Activated CD8-positive, alpha-beta T cell treated with anti-CD3 and anti-CD28 coated beads, Interleukin-2, amount 10 ng/mL, durations not matched to agents 7 days and 5 days (primary cell): ENCODE results near the gene SHC4. TPM values are rescaled to one million over a fixed set of nuclear protein-coding genes. Genes with fewer than 3 reads are reported as not detected.

ENCODE experiments used
- ATAC-seq: fragments of 150-1000 bp; cut with Tn5 transposase; one replicate; pipeline ENCODE4 v1.10.0; 2021; ENCODE audit warnings: moderate library complexity
- CTCF ChIA-PET: fragments of 350-600 bp; sonication (Branson Sonifier 250); formaldehyde crosslinking; loops from one replicate; lab custom pipeline; 2021; ENCODE audit warnings: antibody characterized with exemption; lab: Charles Lee
- POLR2A ChIA-PET: fragments of 350-600 bp; sonication (Branson Sonifier 250); formaldehyde crosslinking; loops from one replicate; lab custom pipeline; 2021; ENCODE audit warnings: antibody characterized with exemption; lab: Charles Lee
- DNase-seq: peaks from one replicate; pipeline ENCODE4 v3.0.0-alpha.2; 2020
- H3K27ac Mint-ChIP-seq: one replicate; pipeline ENCODE4 v1.8.0; 2021; ENCODE audit warnings: mild to moderate bottlenecking, mixed read lengths
- H3K27me3 Mint-ChIP-seq: one replicate; pipeline ENCODE4 v1.8.0; 2021; ENCODE audit warnings: low read depth, mixed read lengths
- H3K36me3 Mint-ChIP-seq: one replicate; pipeline ENCODE4 v1.8.0; 2021; ENCODE audit warnings: low read depth, mixed read lengths
- H3K4me1 Mint-ChIP-seq: one replicate; pipeline ENCODE4 v1.8.0; 2021; ENCODE audit warnings: low read depth, mixed read lengths
- H3K4me3 Mint-ChIP-seq: one replicate; pipeline ENCODE4 v1.8.0; 2021; ENCODE audit warnings: mild to moderate bottlenecking, mixed read lengths
- H3K9me3 Mint-ChIP-seq: one replicate; pipeline ENCODE4 v1.8.0; 2022; ENCODE audit warnings: mixed read lengths; ENCODE audit not compliant: insufficient read depth
- total RNA-seq, 2 experiments: library from RNA; stranded (reverse); gene quantifications; one replicate each; pipeline ENCODE4 v1.2.3, GENCODE V29; 2021

SHC4 gene
- total RNA-seq, 2 experiments from 2014 or later = 0.65 to 0.66 TPM

GRCh38 chr15:48777645-48778330, 185.9 kb downstream of the SHC4 start:
- H3K36me3 Mint-ChIP-seq = peaks cover 71% of the 10 kb centered on the region
- no peak for ATAC-seq
- no peak overlapping the region for H3K4me3 Mint-ChIP-seq
- H3K27ac Mint-ChIP-seq = no peak overlapping the region
- ChIA-PET POLR2A (interaction anchor here (1.3 kb wide), 1 partner anchor 11 kb away, joined by 4 read pairs; no protein-coding TSS in a partner anchor), CTCF (interaction anchor here (0.9 kb wide), 1 partner anchor 24 kb away, joined by 4 read pairs; no protein-coding TSS in a partner anchor)
- H3K4me1 Mint-ChIP-seq = peaks cover 7% of the 10 kb centered on the region
- no peak for DNase-seq
- H3K27me3 Mint-ChIP-seq = no peaks in the 10 kb centered on the region
- peaks cover 4% of the 10 kb centered on the region for H3K9me3 Mint-ChIP-seq

- ChIA-PET POLR2A (interaction anchor here (0.7 kb wide), 1 partner anchor 279 kb away, joined by 3 read pairs; no protein-coding TSS in a partner anchor), CTCF (interaction anchor here (1.5 kb wide), 1 partner anchor 31 kb away, joined by 3 read pairs; no protein-coding TSS in a partner anchor)
- ATAC-seq (no peak), DNase-seq (no peak)
- H3K4me3 Mint-ChIP-seq = no peak overlapping the region
- H3K27ac Mint-ChIP-seq = no peak overlapping the region
- peaks cover 4% of the 10 kb centered on the region for H3K9me3 Mint-ChIP-seq
- no peaks in the 10 kb centered on the region for H3K27me3 Mint-ChIP-seq
- H3K4me1 Mint-ChIP-seq = peaks cover 7% of the 10 kb centered on the region
- peaks cover 62% of the 10 kb centered on the region for H3K36me3 Mint-ChIP-seq
Observed at GRCh38 chr15:48775546-48775945, 188.2 kb downstream of the SHC4 start.

DNA sequence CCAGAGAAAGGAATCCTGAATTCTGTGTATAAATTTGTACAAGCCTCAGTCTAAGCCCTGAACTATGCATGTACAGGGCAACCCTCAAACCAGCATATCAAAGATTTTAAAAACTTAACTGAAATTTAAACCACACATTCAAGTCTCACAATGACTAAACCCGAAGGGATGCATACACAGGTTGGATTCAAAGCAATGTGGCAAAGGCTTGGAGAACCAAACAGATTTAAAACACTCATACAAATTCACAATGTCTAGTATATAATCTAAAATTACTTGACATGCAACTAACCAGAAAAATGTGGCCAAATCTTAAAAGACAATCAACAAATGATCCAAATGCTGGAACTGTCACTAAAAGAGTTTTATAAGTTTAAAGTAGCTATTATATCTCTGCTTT, 189.2 kb downstream of the SHC4 start:
- Mint-ChIP-seq H3K4me1 (peaks cover 7% of the 10 kb centered on the region), H3K9me3 (peaks cover 4% of the 10 kb centered on the region), H3K27me3 (no peaks in the 10 kb centered on the region), H3K4me3 (no peak overlapping the region), H3K36me3 (peaks cover 63% of the 10 kb centered on the region), H3K27ac (no peak overlapping the region)
- POLR2A ChIA-PET = no interaction called here
- DNase-seq (no peak), ATAC-seq (no peak)
- CTCF ChIA-PET = no interaction called here

Other genes starting within 250 kb of the SHC4 start
- 10 to 100 TPM; 39.6 to 40.0 TPM for gene CEP152, start 152.8 kb downstream of the SHC4 start, total RNA-seq
- gene EID1, start 85.8 kb downstream of the SHC4 start, total RNA-seq = 10 to 100 TPM; 85.3 to 89.5 TPM
- 10 to 100 TPM; 28.3 to 29.2 TPM for gene SECISBP2L, start 82.5 kb upstream of the SHC4 start, total RNA-seq
- 10 to 100 TPM; 55.8 to 56.8 TPM for gene COPS2, start 191.7 kb upstream of the SHC4 start, total RNA-seq
- 10 to 100 TPM; 23.1 to 24.6 TPM for gene GALK2, start 206.3 kb upstream of the SHC4 start, total RNA-seq